Pons (tissue), 1 donor: ENCODE data around the gene NAA25.
"Not testable (repeated sequence)": the region's sequence is repeated elsewhere in the genome, so short reads cannot be mapped to it uniquely, and the experiment has no call there.

Source experiments
- DNase-seq: peaks from one replicate; pipeline ENCODE4 v3.0.0-alpha.2; 2016; ENCODE audit warnings: low spot score

NAA25 gene

GRCh38 chr12:112116232-112117060, 7.9 kb upstream of the NAA25 start:
- DNase-seq = peak; percentile 96

GRCh38 chr12:112115259-112116045, 6.9 kb upstream of the NAA25 start:
- DNase-seq = no peak

- DNase-seq = no peak
Measured at GRCh38 chr12:112112409-112113133, 4.0 kb upstream of the NAA25 start.

- peak; percentile 51 for DNase-seq
Measured at GRCh38 chr12:112111931-112112330, 3.3 kb upstream of the NAA25 start.

- not testable (repeated sequence) for DNase-seq
Measured at GRCh38 chr12:112110787-112111662, 2.4 kb upstream of the NAA25 start.

GRCh38 chr12:112107306-112108201, 1.0 kb downstream of the NAA25 start:
- DNase-seq = peak; percentile 37

GRCh38 chr12:112105891-112106290, 2.7 kb downstream of the NAA25 start:
- no peak for DNase-seq

GRCh38 chr12:112103758-112104503, 4.7 kb downstream of the NAA25 start:
- no peak for DNase-seq

GRCh38 chr12:112102746-112103145, 5.8 kb downstream of the NAA25 start:
- DNase-seq = not testable (repeated sequence)

GRCh38 chr12:112102127-112102526, 6.5 kb downstream of the NAA25 start:
- no peak for DNase-seq

- DNase-seq = not testable (repeated sequence)
Measured at GRCh38 chr12:112100500-112100899, 8.1 kb downstream of the NAA25 start.

GRCh38 chr12:112097641-112098040, 10.9 kb downstream of the NAA25 start:
- DNase-seq = no peak

GRCh38 chr12:112096667-112097066, 11.9 kb downstream of the NAA25 start:
- no peak for DNase-seq

- DNase-seq = peak; percentile 48
Measured at GRCh38 chr12:112096070-112096469, 12.5 kb downstream of the NAA25 start.

- DNase-seq = no peak
Measured at GRCh38 chr12:112091563-112091962, 17.0 kb downstream of the NAA25 start.

- no peak for DNase-seq
Measured at GRCh38 chr12:112087851-112088250, 20.7 kb downstream of the NAA25 start.

GRCh38 chr12:112087055-112087850, 21.3 kb downstream of the NAA25 start:
- DNase-seq = no peak

- no peak for DNase-seq
Measured at GRCh38 chr12:112066566-112066965, 42.0 kb downstream of the NAA25 start.

GRCh38 chr12:112063273-112063672, 45.3 kb downstream of the NAA25 start:
- DNase-seq = no peak
